ENCODE data around the gene FIBP.

Gene FIBP

GRCh38 chr11:65862941-65863888 is 25.1 kb downstream of the FIBP start:
- TF ChIP-seq CTCF (IDR thresholded peaks at IDR 0.05; ENCODE audit: borderline replicate concordance, control extremely low read depth, extremely low read depth, insufficient read depth, missing control alignments): no peak
- DNase-seq (ENCODE audit: low spot score): no peak
- in situ Hi-C loops (cut with MboI; ENCODE audit: low sequenced_read_pairs, unreplicated experiment): no loop called here

- no peak for DNase-seq (ENCODE audit: low spot score)
- in situ Hi-C loops (cut with MboI; ENCODE audit: low sequenced_read_pairs, unreplicated experiment): no loop called here
- no peak for TF ChIP-seq CTCF (IDR thresholded peaks at IDR 0.05; ENCODE audit: borderline replicate concordance, control extremely low read depth, extremely low read depth, insufficient read depth, missing control alignments)
Observed at GRCh38 chr11:65862191-65862735, 26.0 kb downstream of the FIBP start.

- TF ChIP-seq CTCF (IDR thresholded peaks at IDR 0.05; ENCODE audit: borderline replicate concordance, control extremely low read depth, extremely low read depth, insufficient read depth, missing control alignments): no peak
- DNase-seq (ENCODE audit: low spot score): no peak
- in situ Hi-C loops (cut with MboI; ENCODE audit: low sequenced_read_pairs, unreplicated experiment): no loop called here
Observed at GRCh38 chr11:65861533-65862183, 26.6 kb downstream of the FIBP start.

GRCh38 chr11:65861165-65861505 is 27.1 kb downstream of the FIBP start:
- no peak for DNase-seq (ENCODE audit: low spot score)
- no peak for TF ChIP-seq CTCF (IDR thresholded peaks at IDR 0.05; ENCODE audit: borderline replicate concordance, control extremely low read depth, extremely low read depth, insufficient read depth, missing control alignments)
- in situ Hi-C loops (cut with MboI; ENCODE audit: low sequenced_read_pairs, unreplicated experiment): no loop called here

GRCh38 chr11:65860278-65861164 is 27.8 kb downstream of the FIBP start, which contains the start of gene MUS81:
Gene MUS81 (plus strand): TSS chr11:65860433. CDS start chr11:65860754, 321 bp downstream.
- peak; percentile 91 for TF ChIP-seq CTCF (IDR thresholded peaks at IDR 0.05; ENCODE audit: borderline replicate concordance, control extremely low read depth, extremely low read depth, insufficient read depth, missing control alignments)
- in situ Hi-C loops (cut with MboI; ENCODE audit: low sequenced_read_pairs, unreplicated experiment): no loop called here
- DNase-seq (ENCODE audit: low spot score): peak; percentile 94

GRCh38 chr11:65859812-65860277 is 28.4 kb downstream of the FIBP start:
- TF ChIP-seq CTCF (IDR thresholded peaks at IDR 0.05; ENCODE audit: borderline replicate concordance, control extremely low read depth, extremely low read depth, insufficient read depth, missing control alignments): no peak
- in situ Hi-C loops (cut with MboI; ENCODE audit: low sequenced_read_pairs, unreplicated experiment): no loop called here

More at GRCh38 chr11:65859812-65860277, 28.4 kb downstream of the FIBP start:
- DNase-seq (ENCODE audit: low spot score): no peak
